Kidney glomerular epithelial cell (primary cell): Measurements from ENCODE around the gene CDK6.

ENCODE experiments used
- DNase-seq: peaks from one replicate; lab custom pipeline; 2025; lab: John Stamatoyannopoulos, UW

Gene CDK6

GRCh38 chr7:92736870-92737269, 99.5 kb downstream of the CDK6 start:
- DNase-seq, result no peak

- DNase-seq, result no peak
These were observed 100.7 kb downstream of the CDK6 start for GRCh38 chr7:92735707-92736106.

- no peak for DNase-seq
These were observed 103.9 kb downstream of the CDK6 start for GRCh38 chr7:92732316-92733036.

GRCh38 chr7:92731335-92732063, 104.9 kb downstream of the CDK6 start:
- DNase-seq, result peak; percentile 18

- no peak for DNase-seq
These were observed 105.6 kb downstream of the CDK6 start for GRCh38 chr7:92730808-92731207.

- DNase-seq, result no peak
These were observed 106.6 kb downstream of the CDK6 start for GRCh38 chr7:92729751-92730150.

GRCh38 chr7:92729172-92729571, 107.2 kb downstream of the CDK6 start:
- DNase-seq, result no peak

GRCh38 chr7:92727755-92728154, 108.6 kb downstream of the CDK6 start:
- DNase-seq, result no peak

GRCh38 chr7:92725161-92725925, 111.0 kb downstream of the CDK6 start:
- DNase-seq, result no peak

- DNase-seq, result no peak
These were observed 112.4 kb downstream of the CDK6 start for GRCh38 chr7:92723943-92724342.

- DNase-seq, result peak; percentile 23
These were observed 113.2 kb downstream of the CDK6 start for GRCh38 chr7:92723205-92723604.

GRCh38 chr7:92722541-92722940, 113.8 kb downstream of the CDK6 start:
- no peak for DNase-seq

GRCh38 chr7:92720604-92721350, 115.6 kb downstream of the CDK6 start:
- DNase-seq, result no peak

GRCh38 chr7:92717993-92718716, 118.2 kb downstream of the CDK6 start:
- peak; percentile 42 for DNase-seq

GRCh38 chr7:92717623-92717992, 118.8 kb downstream of the CDK6 start:
- DNase-seq, result peak; percentile 68

GRCh38 chr7:92716825-92717580, 119.4 kb downstream of the CDK6 start:
- no peak for DNase-seq

- no peak for DNase-seq
These were observed 120.4 kb downstream of the CDK6 start for GRCh38 chr7:92715963-92716362.

GRCh38 chr7:92714767-92715166, 121.6 kb downstream of the CDK6 start:
- peak; percentile 82 for DNase-seq

GRCh38 chr7:92714280-92714679, 122.1 kb downstream of the CDK6 start:
- peak; percentile 61 for DNase-seq

- DNase-seq, result no peak
These were observed 126.5 kb downstream of the CDK6 start for GRCh38 chr7:92709912-92710311.

GRCh38 chr7:92709150-92709549, 127.2 kb downstream of the CDK6 start:
- DNase-seq, result no peak
